ENCODE results near the gene SLC39A11. TPM values are rescaled to one million over a fixed set of nuclear protein-coding genes. Genes with fewer than 3 reads are reported as not detected.

The SLC39A11 gene
- total and polyA plus RNA-seq, 2 experiments from 2014 or later, result 11.7 to 16.4 TPM

DNA sequence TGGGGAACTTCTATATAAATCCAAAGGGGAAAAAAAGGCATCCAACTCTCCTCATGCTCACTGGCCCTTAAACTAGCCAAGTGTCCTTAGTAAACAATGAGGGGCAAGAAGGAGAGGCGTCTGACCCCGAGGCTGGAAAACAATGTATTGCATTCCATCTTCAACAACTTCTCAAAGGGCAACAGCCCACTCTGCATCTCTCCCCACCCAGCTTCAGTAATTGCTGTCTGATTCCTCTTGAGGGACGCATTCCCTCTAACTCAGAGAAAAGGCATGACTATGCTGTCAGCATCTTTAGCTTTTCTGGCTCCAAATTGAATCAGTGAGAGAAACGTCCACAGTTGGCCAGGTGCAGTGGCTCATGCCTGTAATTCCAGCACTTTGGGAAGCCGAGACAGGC, 145.8 kb downstream of the SLC39A11 start:
- H3K4me2 ChIP-seq (ENCODE audit: unreplicated experiment), result no peak overlapping the region

DNA sequence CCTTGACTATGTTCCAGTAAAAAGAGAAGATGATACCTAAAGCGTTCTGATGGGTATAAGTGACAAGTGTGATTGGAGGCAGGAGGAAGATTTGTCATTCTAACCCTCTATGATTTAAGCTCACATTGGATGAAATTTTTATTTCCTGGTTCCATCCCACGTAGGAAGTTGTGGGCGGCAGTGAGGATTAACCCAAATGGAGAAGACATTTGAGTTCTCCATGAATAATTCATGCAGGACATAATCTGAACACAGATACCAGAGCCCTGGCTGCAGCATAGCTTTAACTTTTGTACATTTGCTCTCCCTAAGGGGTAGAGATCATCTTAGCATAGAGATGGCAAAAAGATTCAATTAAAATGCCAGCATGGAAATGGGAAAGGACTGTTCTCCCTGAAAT, 146.3 kb downstream of the SLC39A11 start:
- no peak overlapping the region for H3K9ac ChIP-seq
- H3K36me3 ChIP-seq (ENCODE audit: low read depth), result no peaks in the 10 kb centered on the region
- H4K20me1 ChIP-seq (ENCODE audit: insufficient read depth), result no peaks in the 10 kb centered on the region
- no peak overlapping the region for H2AFZ ChIP-seq
- no peaks in the 10 kb centered on the region for H3K9me3 ChIP-seq (ENCODE audit: low read depth)
- no peaks in the 10 kb centered on the region for H3K27me3 ChIP-seq (replicated peaks; ENCODE audit: insufficient read depth)
- H3K4me1 ChIP-seq (ENCODE audit: insufficient read depth), result no peaks in the 10 kb centered on the region
- H3K27ac ChIP-seq, result no peak overlapping the region
- no peaks in the 10 kb centered on the region for H3F3A ChIP-seq (ENCODE audit: insufficient read depth)
- H3K4me2 ChIP-seq (ENCODE audit: unreplicated experiment), result no peak overlapping the region
- H3K79me2 ChIP-seq (ENCODE audit: insufficient read depth), result no peaks in the 10 kb centered on the region
- in situ Hi-C loops (cut with MboI), result no loop called here
- no peaks in the 10 kb centered on the region for H3K9me2 ChIP-seq (ENCODE audit: insufficient read depth)
- WGBS, 2 experiments (ENCODE audit: low coverage in 1 of 2, low lambda C conversion rate in 2 of 2, missing lambda C conversion rate in 2 of 2), result 91 to 94% methylated on average over 3 of the region's 3 CpGs
- H3K4me3 ChIP-seq, result no peak overlapping the region
- TF ChIP-seq EZH2 (IDR thresholded peaks at IDR 0.05; ENCODE audit: insufficient read depth, poor library complexity, severe bottlenecking) (no peak), EZH2phosphoT487 (IDR thresholded peaks at IDR 0.05; ENCODE audit: insufficient read depth, low read depth) (no peak)
- DNase-seq, result no peak

More for the DNA sequence above, 145.8 kb downstream of the SLC39A11 start:
- Histone ChIP-seq H3K4me1 (ENCODE audit: insufficient read depth) (no peaks in the 10 kb centered on the region), H3K79me2 (ENCODE audit: insufficient read depth) (no peaks in the 10 kb centered on the region), H3K36me3 (ENCODE audit: low read depth) (no peaks in the 10 kb centered on the region), H3F3A (ENCODE audit: insufficient read depth) (no peaks in the 10 kb centered on the region), H3K9me3 (ENCODE audit: low read depth) (no peaks in the 10 kb centered on the region), H2AFZ (no peak overlapping the region), H3K9me2 (ENCODE audit: insufficient read depth) (no peaks in the 10 kb centered on the region), H3K27ac (no peak overlapping the region), H3K27me3 (replicated peaks; ENCODE audit: insufficient read depth) (no peaks in the 10 kb centered on the region), H3K4me3 (no peak overlapping the region), H3K9ac (no peak overlapping the region), H4K20me1 (ENCODE audit: insufficient read depth) (no peaks in the 10 kb centered on the region)
- DNase-seq, result no peak
- TF ChIP-seq EZH2phosphoT487 (IDR thresholded peaks at IDR 0.05; ENCODE audit: insufficient read depth, low read depth) (no peak), EZH2 (IDR thresholded peaks at IDR 0.05; ENCODE audit: insufficient read depth, poor library complexity, severe bottlenecking) (no peak)
- 67 to 70% methylated on average over 5 of the region's 5 CpGs for WGBS, 2 experiments (ENCODE audit: low coverage in 1 of 2, low lambda C conversion rate in 2 of 2, missing lambda C conversion rate in 2 of 2)
- in situ Hi-C loops (cut with MboI), result no loop called here

DNA sequence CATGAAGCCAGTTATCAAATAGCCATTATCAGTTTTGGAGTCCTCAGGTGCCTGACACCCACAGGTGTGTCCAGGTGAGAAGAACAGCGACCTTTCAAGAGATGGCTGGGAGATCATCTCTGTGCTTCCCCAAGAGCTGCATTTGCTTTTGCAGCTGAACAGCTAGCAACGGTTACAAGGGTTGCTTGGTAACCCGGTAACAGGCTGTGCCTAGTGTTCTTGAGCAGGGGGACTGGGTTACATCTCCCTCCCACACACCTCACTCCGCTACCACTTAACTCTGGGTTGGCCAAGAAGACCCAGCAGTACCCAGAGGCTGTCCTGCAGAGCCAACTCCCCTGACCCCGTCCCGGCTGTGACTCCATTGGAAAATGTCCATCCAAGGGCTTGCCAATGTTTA, 147.0 kb downstream of the SLC39A11 start:
- no peak overlapping the region for H3K27ac ChIP-seq
- H3K4me3 ChIP-seq, result no peak overlapping the region
- H3K4me1 ChIP-seq (ENCODE audit: insufficient read depth), result no peaks in the 10 kb centered on the region
- H3K36me3 ChIP-seq (ENCODE audit: low read depth), result no peaks in the 10 kb centered on the region
- no peaks in the 10 kb centered on the region for H3K9me3 ChIP-seq (ENCODE audit: low read depth)
- no peak overlapping the region for H3K4me2 ChIP-seq (ENCODE audit: unreplicated experiment)
- H4K20me1 ChIP-seq (ENCODE audit: insufficient read depth), result no peaks in the 10 kb centered on the region
- no peaks in the 10 kb centered on the region for H3F3A ChIP-seq (ENCODE audit: insufficient read depth)
- in situ Hi-C loops (cut with MboI), result no loop called here
- no peak for TF ChIP-seq EZH2 (IDR thresholded peaks at IDR 0.05; ENCODE audit: insufficient read depth, poor library complexity, severe bottlenecking)
- no peak for TF ChIP-seq EZH2phosphoT487 (IDR thresholded peaks at IDR 0.05; ENCODE audit: insufficient read depth, low read depth)
- H3K27me3 ChIP-seq (replicated peaks; ENCODE audit: insufficient read depth), result no peaks in the 10 kb centered on the region
- no peaks in the 10 kb centered on the region for H3K79me2 ChIP-seq (ENCODE audit: insufficient read depth)
- WGBS, 2 experiments (ENCODE audit: low coverage in 1 of 2, low lambda C conversion rate in 2 of 2, missing lambda C conversion rate in 2 of 2), result 98 to 100% methylated on average over 6 of the region's 6 CpGs
- no peak for DNase-seq
- no peaks in the 10 kb centered on the region for H3K9me2 ChIP-seq (ENCODE audit: insufficient read depth)
- no peak overlapping the region for H2AFZ ChIP-seq
- H3K9ac ChIP-seq, result no peak overlapping the region

DNA sequence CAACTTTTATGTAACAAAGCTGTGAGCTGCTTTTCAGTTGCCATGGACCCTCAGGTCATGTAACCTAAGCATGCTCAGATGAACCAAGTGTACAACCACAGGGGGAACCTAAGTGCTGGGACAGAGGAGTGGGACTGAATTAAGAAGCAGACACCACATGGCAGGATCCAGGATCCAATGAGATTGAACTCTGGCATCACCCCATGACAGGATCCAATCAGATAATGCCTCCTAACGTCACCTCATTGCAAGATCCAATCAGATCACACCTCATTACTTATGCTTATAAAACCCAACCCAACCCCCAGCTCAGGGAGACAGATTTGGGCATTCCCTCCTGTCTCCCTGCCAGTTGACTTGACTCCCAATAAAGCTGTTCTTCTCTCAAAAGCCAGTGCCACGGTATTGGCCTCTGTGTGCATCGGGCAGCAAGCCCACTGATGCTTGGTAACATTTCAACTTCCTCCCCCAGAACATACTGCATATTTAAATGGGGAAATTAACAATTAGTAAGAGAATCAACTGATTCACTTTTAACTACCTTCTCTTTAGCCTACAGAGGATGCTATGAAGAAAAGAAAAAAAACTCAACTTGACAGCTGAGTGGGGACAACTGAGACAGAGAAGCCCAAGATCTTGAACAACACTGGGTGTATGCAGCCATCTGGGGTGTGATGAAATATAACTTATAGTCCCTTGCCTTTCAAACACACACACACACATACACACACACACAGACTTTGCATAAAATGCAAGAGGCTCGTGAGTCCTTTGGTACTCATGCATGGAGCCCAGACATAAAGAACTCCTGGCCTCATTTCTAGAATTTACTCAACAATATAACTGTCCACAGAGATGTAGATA, 148.4 kb downstream of the SLC39A11 start:
- Histone ChIP-seq H3K4me2 (ENCODE audit: unreplicated experiment) (no peak overlapping the region), H3K9me3 (ENCODE audit: low read depth) (no peaks in the 10 kb centered on the region), H4K20me1 (ENCODE audit: insufficient read depth) (no peaks in the 10 kb centered on the region), H3K9me2 (ENCODE audit: insufficient read depth) (no peaks in the 10 kb centered on the region), H2AFZ (no peak overlapping the region), H3K4me1 (ENCODE audit: insufficient read depth) (no peaks in the 10 kb centered on the region), H3F3A (ENCODE audit: insufficient read depth) (no peaks in the 10 kb centered on the region), H3K36me3 (ENCODE audit: low read depth) (no peaks in the 10 kb centered on the region), H3K27me3 (replicated peaks; ENCODE audit: insufficient read depth) (no peaks in the 10 kb centered on the region), H3K9ac (no peak overlapping the region), H3K79me2 (ENCODE audit: insufficient read depth) (no peaks in the 10 kb centered on the region), H3K4me3 (no peak overlapping the region), H3K27ac (no peak overlapping the region)
- 61 to 64% methylated on average over 4 of the region's 4 CpGs for WGBS, 2 experiments (ENCODE audit: low coverage in 1 of 2, low lambda C conversion rate in 2 of 2, missing lambda C conversion rate in 2 of 2)
- in situ Hi-C loops (cut with MboI), result no loop called here
- TF ChIP-seq EZH2phosphoT487 (IDR thresholded peaks at IDR 0.05; ENCODE audit: insufficient read depth, low read depth) (no peak), EZH2 (IDR thresholded peaks at IDR 0.05; ENCODE audit: insufficient read depth, poor library complexity, severe bottlenecking) (no peak)
- no peak for DNase-seq

Data from GM23248 (cell line).